Loucy (cell line): ENCODE measurements around the gene NFE2.

Experiments used
- EZH2phosphoT487 ChIP-seq: fragments of 200-600 bp; IDR thresholded peaks from 2 replicates; pipeline ENCODE4 v1.6.1; 2018; ENCODE audit warnings: antibody characterized with exemption, mild to moderate bottlenecking, moderate library complexity, borderline replicate concordance
- TF ChIP-seq, protein P1 (sequence below): fragments of 200-600 bp; sonication (generic); conservative IDR thresholded peaks from 2 replicates; pipeline ENCODE4 v1.5.1; 2014; ENCODE audit warnings: mild to moderate bottlenecking, antibody characterized with exemption, low read length

DNA sequence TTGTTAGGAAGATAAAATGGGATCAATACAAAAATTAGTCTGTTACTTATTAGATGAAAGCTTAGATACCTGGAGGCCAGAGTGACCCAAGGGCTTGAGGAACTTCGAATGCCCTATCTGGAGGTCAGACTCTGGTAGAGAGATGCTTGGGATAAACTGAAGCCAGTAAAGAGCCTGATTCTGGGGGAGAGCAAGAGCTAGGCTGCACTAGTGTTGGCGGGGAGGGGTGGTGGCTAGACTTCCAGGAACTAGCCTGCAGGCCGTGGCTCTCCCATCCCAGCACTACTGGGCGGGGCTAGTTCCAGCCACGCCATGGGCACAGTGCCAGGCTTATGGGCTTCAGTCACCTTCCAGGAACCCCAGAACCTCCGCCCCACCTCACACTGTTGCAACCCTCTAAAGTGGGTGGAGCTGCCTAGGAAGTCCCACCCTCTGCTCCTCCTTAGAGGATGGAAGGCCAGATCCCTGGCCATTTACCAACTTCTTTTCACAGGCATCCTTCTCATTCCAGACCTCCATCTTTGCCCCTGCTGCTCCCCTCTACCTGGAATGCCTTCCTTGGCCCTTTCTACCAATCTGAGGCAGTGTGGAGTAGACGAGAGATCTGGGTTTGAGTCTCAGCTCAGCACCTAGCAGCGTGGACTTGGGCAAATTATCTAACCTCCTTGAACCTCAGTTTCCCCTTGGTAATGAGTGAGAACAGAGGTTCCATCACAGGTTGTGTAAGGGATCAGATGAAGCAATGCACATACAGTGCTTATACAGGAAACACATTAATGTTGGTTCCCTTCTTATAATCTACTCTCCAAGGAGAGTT lies 6.3 kb upstream of the NFE2 start:
- TF ChIP-seq, protein P1, sequence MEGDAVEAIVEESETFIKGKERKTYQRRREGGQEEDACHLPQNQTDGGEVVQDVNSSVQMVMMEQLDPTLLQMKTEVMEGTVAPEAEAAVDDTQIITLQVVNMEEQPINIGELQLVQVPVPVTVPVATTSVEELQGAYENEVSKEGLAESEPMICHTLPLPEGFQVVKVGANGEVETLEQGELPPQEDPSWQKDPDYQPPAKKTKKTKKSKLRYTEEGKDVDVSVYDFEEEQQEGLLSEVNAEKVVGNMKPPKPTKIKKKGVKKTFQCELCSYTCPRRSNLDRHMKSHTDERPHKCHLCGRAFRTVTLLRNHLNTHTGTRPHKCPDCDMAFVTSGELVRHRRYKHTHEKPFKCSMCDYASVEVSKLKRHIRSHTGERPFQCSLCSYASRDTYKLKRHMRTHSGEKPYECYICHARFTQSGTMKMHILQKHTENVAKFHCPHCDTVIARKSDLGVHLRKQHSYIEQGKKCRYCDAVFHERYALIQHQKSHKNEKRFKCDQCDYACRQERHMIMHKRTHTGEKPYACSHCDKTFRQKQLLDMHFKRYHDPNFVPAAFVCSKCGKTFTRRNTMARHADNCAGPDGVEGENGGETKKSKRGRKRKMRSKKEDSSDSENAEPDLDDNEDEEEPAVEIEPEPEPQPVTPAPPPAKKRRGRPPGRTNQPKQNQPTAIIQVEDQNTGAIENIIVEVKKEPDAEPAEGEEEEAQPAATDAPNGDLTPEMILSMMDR = no peak
- no peak for TF ChIP-seq EZH2phosphoT487
